Activated CD8-positive, alpha-beta memory T cell treated with anti-CD3 and anti-CD28 coated beads for 48 hours (primary cell): ENCODE measurements around the gene SLC8B1.
A peak's percentile ranks its signal among the peaks of the same experiment; 100 is the strongest.

ENCODE experiments used
- DNase-seq, 3 experiments: peaks; one replicate each; pipeline ENCODE4 v3.0.0-alpha.2; 2020; ENCODE audit warnings: low read depth in 2 of 3, low spot score in 2 of 3

SLC8B1 gene

GRCh38 chr12:113334786-113335539, at the start of gene SLC8B1:
Gene SLC8B1, minus strand, starts transcription at chr12:113335109. Its CDS starts 2,231 bp downstream, at chr12:113332878.
- DNase-seq: peak; percentile 78 to 95 (median 94)

DNA sequence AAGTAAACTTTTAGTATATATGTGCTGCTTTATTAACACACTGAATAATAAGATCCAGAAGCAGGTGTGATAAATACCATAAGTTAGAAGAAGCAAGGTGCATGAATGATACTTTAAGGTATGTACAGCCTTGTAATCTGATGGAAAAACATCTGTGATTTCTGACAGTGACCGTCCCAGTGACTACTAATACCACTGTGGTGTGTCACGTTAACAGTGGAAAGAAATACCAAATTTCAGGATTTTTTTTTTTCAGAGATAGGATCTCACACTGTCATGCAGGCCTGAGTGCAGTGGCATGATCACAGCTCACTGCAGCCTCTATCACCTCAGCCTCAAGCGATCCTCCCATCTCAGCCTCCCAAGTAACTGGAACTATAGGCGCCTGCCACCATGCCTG, 47.3 kb upstream of the SLC8B1 start:
- DNase-seq: no peak

DNA sequence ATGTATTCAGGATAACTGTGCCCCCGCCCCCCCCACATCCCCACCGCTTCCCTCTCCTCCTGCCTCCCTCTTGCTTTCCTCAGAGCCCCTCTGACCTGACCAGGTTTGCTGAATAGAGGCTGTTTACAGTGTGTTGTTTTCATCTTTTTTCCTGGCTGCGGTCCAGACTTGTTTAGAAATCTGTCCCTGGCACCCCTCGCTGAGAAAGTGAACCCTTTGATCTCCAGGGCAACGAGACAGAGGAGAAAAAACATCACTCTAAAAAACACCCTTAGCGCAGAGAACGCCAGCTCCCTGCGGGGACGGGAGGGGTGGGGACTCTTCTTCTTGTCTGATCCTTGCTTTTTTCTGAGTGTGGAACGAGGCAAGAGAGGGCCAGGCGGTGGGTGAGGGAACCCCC, 46.3 kb upstream of the SLC8B1 start:
- DNase-seq: no peak

- DNase-seq: no peak
Measured at GRCh38 chr12:113378291-113378690, 43.4 kb upstream of the SLC8B1 start.

DNA sequence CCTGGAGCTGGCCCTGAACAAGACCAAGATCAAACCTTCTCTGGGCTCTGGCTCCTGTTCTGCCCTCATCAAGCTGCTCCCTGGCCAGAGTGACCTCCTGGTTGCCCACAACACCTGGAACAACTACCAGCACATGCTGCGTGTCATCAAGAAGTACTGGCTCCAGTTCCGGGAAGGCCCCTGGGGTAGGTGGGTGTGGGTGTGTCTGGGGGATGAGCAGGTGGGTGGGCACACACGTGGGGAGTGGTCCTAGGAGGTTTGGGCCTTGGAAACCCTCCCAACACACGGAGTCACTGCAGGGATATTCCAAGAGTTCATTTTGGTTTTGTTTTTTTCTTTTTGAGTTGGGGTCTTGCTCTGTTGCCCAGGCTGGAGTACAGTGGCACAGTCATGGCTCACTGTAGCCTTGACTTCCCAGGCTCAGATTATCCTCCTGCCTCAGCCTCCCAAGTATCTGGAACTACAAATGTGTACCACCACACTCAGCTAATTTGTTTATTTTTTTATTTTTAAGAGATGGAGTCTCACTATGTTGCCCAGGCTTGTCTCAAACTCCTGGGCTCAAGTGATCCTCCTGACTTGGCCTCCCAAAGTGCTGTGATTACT, 40.0 kb upstream of the SLC8B1 start:
- DNase-seq: no peak

- no peak for DNase-seq
Measured at GRCh38 chr12:113373969-113374368, 39.1 kb upstream of the SLC8B1 start.

DNA sequence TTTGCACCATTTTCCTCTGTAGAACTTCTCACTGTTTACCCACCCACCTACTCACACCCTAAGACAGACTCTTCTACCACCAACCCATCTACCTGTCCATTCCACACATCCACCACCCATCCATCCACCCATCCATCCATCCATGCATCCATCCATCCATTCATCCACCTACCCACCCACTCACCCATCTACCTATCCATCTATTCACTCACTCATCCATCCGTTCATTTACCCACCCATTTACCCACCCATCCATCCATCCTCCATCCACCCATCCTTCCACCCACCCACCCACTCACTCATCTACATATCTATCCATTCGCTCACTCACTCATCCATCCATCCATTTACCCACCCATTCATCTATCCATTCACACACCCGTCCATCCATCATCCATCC, 38.5 kb upstream of the SLC8B1 start:
- no peak for DNase-seq

DNA sequence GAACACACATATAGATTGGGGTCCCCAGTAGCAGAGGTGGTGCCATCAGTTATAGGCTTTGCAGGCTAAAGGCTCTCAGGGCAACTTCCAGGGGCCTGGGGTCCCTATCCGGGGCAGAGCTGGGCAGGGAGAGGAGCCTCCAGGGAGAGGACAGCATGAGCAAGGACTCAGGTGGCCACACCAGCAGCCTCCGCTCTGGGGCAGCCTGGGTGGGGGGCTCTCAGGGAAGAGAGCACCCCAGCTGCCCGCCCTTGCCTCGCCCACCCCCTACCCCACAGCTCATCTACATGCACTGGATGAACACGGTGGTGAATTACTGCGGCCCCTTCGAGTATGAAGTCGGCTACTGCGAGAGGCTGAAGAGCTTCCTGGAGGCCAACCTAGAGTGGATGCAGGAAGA, 37.5 kb upstream of the SLC8B1 start:
- DNase-seq: no peak

DNA sequence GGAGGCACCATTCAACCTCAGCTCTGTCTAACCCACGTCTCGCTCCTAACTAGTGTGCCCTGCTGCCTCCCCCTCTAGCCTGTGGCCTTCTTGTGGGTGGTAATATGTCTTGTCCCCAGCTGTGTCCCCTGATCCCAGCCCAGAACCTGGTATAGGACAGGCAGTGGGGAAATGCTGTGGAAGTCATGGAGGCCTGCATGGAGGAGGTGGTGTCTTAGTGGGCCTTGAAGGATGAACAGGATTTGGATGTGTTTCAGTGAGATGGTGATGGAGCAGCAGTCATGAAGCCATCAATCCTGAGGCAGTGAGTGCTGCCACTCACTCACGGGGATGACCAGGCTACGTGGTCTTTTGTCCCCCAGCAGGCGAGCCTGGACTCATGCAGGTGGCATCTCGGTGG, 36.9 kb upstream of the SLC8B1 start:
- DNase-seq: no peak

- DNase-seq: no peak
Measured at GRCh38 chr12:113370923-113371682, 36.2 kb upstream of the SLC8B1 start.

DNA sequence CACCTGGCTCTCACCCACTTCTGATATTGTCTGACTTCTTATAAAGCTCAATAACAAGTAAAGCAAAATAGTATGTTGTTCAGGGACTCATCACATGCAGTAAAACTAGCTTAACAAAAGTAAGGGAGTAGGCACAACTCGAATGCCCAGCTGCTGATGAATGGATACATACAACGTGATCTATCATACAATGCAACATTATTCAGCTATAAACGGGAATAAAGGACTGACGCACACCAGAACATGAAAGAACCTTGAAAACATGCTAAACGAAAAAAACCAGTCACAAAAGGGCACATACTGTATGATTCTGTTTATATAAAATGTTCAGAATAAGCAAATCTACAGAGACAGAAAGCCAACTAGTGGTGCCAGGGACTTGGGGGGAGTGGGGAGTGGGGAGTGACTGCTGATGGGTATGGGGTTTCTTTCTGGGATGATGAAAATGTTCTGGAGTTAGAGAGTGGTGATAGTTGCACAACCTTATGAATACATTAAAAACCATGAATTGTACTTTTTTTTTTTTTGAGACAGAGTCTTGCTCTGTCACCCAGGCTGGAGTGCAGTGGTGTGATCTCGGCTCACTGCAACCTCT, 34.6 kb upstream of the SLC8B1 start:
- no peak for DNase-seq

DNA sequence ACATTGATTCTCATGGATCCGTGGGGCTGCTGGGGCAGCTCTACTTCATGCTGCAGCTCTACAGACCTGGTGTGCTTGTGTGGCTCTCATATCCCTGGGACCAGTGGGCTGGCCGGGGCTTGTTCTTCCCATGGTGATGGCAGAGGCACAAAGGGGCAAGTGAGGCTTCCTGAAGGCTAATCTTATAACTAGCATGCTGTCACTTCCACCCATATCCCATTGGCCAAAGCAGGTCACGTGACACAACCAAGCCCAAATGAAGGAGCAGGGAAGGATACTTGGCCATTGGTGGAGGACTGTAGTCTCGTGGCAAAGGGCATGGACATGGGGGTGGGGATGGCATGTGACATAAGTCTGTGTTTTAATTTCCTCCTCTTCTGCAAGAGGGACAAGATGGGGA, 33.4 kb upstream of the SLC8B1 start:
- no peak for DNase-seq

- no peak for DNase-seq
Measured at GRCh38 chr12:113366827-113367226, 31.9 kb upstream of the SLC8B1 start.

GRCh38 chr12:113365639-113366395, 30.9 kb upstream of the SLC8B1 start:
- no peak for DNase-seq

DNA sequence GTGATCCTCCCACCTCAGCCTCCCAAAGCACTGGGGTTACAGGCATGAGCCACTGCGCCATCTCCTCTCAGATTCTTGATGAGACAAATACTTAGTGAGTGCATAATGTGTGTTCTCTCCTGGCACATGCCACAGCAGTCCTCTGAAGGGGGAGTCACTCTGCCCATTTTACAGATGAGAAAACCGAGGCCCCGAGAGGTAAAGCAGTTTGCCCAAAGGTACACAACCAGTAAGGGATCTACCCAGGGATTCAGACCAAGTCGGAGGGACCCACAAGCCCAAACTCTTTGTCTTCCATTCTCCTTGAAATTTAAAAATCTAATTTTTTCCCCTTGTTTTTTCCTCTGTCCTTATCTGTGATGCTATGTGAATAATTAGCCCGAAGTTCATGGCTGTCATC, 29.8 kb upstream of the SLC8B1 start:
- no peak for DNase-seq

GRCh38 chr12:113361574-113362370, 26.9 kb upstream of the SLC8B1 start:
- DNase-seq: no peak

GRCh38 chr12:113359939-113360748, 25.2 kb upstream of the SLC8B1 start:
- DNase-seq: peak in 1 of 3 experiments; percentile 6

DNA sequence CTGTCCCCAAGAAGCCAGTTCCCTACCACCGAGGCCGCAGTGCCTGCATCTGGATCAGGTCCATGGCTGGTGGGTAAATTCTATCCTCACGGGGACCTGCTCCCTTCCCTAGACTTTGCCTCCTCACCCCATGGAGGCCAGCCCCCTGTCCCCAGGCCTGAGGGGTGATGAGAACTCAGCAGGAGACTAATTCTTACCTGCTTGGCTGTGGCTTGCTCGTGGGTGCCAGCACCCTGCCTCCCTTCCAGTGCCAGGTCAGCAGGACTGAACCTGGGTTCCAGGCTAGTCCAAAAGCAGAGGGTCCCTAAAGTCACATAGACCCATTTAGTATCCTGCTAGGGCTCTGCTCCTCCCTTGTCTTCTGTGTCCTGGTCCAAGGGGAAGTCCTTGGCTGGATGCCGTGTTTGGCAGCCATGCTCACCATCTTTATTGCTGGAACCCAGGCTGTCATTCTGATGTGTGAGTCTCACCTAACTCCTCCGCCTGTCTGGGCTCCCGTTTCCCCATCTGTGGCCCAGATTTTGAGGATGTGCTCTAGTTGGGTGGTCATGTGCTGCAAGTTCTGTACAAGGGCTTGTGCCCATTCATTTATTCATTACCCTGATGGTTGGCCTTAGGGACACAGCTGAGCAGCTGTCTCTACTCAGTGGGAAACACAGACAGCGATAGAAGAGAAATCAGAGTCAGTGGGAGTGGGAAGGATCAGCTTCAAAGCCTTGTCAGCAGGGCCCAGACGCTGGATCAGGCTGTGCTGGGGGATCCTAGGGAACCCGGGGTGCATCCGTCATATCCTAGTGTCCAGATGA, 24.4 kb upstream of the SLC8B1 start:
- peak in 1 of 3 experiments; percentile 3 for DNase-seq
